NCI-H2227 (cell line): ENCODE data around the gene ITLN1.
A peak's percentile ranks its signal among the peaks of the same experiment; 100 is the strongest.

Experiments
- DNase-seq: peaks from one replicate; lab custom pipeline; 2025; ENCODE audit not compliant: unreplicated experiment; lab: John Stamatoyannopoulos, UW

Gene ITLN1

GRCh38 chr1:160858507-160858906 lies 26.5 kb downstream of the ITLN1 start:
- no peak for DNase-seq

GRCh38 chr1:160858097-160858496 lies 26.9 kb downstream of the ITLN1 start:
- no peak for DNase-seq

DNA sequence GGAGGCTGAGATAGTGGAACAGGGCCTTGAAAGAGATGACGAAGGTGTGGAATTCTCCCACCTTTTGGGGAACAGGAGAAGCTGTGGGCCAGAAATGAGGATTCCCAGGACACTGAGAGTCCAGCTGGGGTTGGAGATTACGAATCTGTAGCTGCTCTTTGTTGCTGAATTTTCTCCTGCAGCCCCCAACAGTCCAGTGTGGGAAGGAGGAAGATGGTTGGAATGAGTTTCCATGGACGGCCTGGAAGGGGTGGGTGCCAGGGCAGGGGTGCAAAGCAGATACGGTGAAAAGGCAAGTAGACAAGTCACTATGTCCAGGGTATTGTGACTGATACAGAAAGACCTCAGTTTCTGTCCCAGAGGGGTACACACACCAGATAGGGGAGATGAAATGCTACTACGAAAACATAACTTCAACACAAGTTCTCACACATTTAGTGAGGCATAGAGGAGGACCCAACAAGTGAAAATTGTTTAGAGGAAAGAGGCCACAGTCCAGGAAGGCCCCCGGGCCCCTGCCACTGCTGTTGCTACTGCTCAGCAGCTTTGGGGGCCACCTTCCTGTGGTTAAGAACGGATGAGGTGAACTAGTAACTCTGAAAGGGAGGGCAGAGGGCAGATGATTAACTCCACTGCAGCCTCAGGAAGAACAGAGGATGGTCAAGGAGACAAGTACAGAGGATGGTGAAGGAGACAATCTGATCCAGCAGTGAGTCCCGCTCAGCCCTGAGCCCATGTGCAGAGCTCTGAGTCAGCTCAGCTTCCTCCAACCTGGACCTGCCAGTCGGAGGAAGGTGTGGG lies 29.6 kb downstream of the ITLN1 start:
- no peak for DNase-seq

- no peak for DNase-seq
These were observed 31.2 kb downstream of the ITLN1 start for GRCh38 chr1:160853754-160854153.

DNA sequence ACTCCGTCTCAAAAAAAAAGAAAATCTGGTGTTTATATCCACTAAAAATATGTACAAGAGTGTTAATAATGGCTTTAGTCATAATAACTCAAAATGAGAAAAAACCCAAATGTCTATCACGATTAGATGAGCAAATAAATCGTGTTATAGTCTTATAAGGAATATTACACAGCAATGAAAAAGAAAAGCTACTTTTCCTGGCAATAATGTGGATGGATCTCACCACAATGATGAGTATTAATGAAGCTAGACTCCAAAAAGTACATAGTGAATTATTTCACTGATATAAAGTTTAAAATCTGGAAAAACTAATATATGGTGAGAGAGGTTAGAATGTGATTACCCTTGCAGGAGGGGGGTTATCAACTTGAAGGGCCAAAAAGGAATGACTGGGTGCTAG lies 32.0 kb downstream of the ITLN1 start:
- no peak for DNase-seq

DNA sequence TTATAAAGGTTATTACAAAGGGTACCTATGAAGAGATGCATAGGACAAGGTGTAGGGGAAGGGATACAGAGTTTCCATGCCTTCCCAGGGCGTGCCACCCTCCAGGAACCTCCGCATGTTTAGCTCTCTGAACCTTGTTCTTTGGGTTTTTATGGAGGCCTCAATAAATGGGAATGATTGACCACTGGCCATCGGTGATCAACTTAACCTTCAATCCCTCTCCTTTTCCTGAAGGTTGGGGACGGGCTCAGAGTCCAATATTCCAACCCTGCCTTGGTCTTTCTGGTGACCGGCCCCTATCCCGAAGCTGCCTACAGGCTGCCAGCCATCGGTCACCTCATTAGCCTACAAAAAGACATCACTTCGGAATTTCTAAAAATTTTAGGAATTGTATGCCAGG lies 34.0 kb downstream of the ITLN1 start:
- DNase-seq: no peak

GRCh38 chr1:160850541-160850940 lies 34.4 kb downstream of the ITLN1 start:
- DNase-seq: no peak

DNA sequence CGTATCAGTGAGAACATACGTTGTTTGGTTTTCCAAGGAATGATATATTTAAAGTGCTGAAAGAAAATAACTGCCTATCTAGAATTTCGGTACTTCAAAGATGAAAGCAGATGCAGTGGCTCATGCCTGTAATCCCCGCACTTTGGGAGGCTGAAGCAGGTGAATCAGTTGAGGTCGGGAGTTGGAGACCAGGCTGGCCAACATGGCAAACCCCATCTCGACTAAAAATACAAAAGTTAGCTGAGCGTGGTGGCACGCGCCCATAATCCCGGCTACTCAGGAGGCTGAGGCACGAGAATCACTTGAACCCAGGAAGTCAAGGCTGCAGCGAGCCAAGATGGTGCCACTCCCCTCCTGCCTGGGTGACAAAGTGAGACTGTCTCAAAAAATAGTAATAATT lies 38.7 kb downstream of the ITLN1 start:
- no peak for DNase-seq

GRCh38 chr1:160844447-160845232 lies 40.3 kb downstream of the ITLN1 start:
- DNase-seq: no peak

GRCh38 chr1:160841079-160841478 lies 43.9 kb downstream of the ITLN1 start:
- no peak for DNase-seq

DNA sequence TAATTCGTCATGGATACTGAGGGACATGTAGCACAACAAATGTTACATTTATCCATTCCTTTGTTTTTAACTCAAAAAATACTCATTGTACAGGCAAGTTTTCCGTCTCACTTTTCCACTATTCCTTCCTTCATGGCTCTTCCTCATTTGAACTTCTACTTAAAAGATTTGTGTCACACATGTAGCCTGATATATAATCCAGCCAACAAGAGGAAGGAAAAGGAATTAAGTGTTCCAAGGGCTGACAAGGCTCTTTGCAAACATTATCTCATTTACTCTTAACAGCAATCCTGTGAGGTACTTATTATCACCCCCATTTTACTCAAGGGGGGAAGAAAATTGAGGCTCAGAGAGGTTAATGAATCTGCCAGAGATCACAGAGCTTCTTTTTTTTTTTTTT lies 45.2 kb downstream of the ITLN1 start:
- no peak for DNase-seq

GRCh38 chr1:160838888-160839287 lies 46.1 kb downstream of the ITLN1 start:
- DNase-seq: no peak

DNA sequence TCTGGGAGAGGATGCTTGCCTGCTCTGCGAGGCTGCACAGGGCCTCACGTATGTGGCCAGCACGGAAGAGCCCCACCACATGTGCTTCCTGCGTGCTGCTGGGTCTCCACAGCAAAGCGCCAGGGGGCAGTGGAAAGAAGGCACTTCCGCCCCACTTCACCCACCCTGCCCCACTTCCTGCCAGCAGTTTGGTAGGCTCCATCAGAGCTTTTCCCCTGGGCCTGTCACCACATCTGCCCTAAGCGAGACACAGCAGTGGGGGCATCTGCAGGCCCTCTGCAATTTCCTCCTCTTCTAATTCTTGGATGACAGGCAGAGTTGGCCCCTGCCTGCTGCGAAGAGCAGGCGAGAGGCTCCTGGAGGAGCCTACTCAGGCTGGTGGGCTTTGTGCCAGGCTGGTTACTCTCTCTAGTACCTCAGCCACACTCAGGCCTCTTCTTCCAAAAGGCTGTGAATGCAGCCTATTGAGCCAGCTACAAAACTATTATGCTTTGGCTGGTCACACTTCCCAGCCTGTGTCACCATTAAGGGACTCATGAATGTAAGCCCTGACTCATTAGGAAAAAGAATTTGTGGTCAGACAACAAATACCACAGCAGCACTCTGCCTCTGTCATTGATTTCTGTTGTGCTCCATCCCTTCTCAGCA lies 47.3 kb downstream of the ITLN1 start:
- DNase-seq: no peak

DNA sequence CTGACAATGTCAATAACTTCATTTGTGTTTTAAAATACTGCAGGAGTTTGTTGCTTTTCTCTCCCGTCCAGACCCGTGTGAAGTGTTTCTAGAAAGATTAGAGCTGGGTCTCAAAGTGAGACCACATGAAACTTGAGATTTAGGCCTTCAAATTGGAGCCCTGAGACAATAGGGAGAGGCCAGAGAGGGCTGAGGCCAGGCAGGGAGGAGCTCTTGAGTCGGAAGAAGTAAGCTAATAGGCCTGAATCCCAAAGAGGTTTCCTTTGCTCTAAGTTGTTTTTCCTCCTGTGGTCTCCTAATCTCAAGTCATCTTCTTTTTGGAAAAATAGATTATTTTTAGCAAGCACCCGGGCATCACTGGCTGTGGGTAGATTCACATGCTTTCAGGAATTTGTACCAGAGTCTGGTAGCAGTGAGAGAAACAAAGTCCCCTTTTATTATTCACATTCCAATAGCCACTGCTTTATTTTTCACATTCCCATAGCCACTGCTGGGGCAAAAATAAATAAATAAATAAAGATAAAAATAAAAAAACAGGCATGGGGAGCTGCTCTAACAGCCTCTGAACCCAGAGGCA lies 47.9 kb downstream of the ITLN1 start:
- DNase-seq: no peak

- no peak for DNase-seq
These were observed 48.4 kb downstream of the ITLN1 start for GRCh38 chr1:160836561-160836960.

DNA sequence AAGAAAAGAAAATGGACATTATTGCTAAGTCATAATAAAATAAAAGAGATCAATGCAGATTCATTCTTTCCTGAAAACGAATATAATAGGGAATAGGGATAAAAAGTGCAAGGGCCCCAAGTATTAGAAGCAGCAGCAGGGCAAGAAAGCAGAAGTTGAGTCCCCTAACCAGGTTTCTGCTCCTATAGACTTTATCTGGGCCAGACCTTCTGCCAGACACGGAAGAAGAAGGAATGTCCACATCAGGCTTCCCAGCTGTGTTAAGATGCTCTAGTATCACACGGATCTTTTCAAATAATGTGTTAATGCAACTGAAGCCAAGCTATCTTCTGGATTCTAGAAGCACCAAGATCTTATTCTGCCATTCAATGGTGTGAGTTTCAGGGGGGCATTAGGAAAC lies 49.2 kb downstream of the ITLN1 start:
- no peak for DNase-seq

GRCh38 chr1:160834945-160835565 lies 49.9 kb downstream of the ITLN1 start:
- peak; percentile 38 for DNase-seq

DNA sequence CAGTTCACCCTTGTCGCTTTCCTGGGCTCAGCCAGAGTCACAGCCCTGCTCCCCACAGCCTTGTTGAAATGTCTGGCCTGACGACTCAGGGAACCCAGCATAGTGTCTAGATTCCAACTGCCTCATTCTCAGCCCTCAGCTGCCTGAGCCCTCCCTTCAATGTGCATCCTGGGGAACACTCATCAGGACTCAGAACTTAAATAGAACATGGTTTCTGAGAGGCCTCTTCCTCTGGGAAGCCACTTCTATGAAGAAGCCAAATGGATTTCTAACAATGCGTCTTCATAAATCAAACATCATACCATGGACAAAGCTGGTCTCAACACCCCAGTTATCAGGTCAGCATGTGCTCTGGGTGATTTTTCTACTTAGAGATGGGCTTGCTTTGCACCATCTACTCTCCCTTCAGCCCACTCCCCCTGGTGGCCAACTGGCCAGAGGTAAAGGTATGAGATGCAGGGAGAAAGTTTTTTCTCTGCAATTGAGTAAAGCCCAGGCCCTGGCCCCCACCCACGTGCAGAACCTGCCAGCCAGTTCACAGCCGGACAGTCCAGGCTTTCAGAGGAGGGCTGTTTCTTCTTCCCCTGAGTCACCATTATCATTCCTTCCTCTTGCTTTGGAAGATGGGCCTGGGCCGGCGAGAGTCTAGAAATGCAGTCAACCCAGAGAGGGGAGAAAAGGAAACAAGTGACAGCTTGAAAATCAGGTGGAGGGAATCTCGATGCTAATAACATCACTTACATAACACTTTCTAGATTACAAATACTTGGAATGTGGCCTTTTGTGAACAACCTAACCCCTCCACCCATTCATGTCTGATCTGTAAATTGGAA lies 54.4 kb downstream of the ITLN1 start:
- DNase-seq: peak; percentile 59

- DNase-seq: no peak
These were observed 55.2 kb downstream of the ITLN1 start for GRCh38 chr1:160829766-160830165.

GRCh38 chr1:160827418-160827817 lies 57.6 kb downstream of the ITLN1 start:
- DNase-seq: no peak
